HG02678 (cell line): ENCODE data around the gene C1orf122.

Source experiments
- ATAC-seq: cut with Tn5 transposase; IDR thresholded peaks from one replicate; pipeline ENCODE4 v1.9.1; 2021; ENCODE audit warnings: mild to moderate bottlenecking, moderate library complexity; ENCODE audit not compliant: unreplicated experiment

C1orf122 gene

GRCh38 chr1:37844536-37844935 is 36.9 kb downstream of the C1orf122 start:
- no peak for ATAC-seq

- no peak for ATAC-seq
Measured at GRCh38 chr1:37845049-37845646, 37.6 kb downstream of the C1orf122 start.

- ATAC-seq, result no peak
Measured at GRCh38 chr1:37845786-37846185, 38.2 kb downstream of the C1orf122 start.

DNA sequence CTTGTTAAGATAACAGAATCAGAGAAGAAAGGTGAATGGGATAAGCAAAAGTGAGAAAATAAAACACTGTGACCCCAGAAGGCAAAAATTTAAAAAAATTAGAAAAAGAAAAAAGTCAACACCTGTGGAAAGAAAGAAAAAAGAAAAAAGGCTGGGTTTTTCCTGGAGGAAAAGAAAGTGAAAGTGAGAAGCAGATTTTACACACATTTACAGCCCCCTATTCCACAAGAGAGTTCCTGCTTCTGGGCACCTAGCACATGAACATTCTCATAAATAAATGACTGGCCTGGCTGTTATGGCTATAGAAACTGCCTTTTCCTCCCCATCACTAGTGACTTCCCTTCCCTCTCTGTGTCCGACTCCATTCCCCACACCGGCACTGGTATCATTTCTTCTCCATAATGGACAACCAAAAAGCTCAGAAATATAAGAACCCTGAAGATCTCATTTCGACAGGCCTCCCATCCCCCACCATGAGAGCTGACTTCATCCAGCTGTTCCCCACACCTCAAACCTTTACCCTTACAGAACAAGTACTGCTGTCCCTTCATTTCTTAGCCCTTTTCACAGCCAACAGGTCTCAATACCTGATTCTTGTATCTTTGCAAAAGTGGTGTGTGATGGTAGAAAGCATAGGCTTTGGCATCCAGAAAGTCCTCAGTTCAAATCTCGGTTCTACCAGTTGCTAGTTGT is 39.2 kb downstream of the C1orf122 start:
- ATAC-seq, result no peak

DNA sequence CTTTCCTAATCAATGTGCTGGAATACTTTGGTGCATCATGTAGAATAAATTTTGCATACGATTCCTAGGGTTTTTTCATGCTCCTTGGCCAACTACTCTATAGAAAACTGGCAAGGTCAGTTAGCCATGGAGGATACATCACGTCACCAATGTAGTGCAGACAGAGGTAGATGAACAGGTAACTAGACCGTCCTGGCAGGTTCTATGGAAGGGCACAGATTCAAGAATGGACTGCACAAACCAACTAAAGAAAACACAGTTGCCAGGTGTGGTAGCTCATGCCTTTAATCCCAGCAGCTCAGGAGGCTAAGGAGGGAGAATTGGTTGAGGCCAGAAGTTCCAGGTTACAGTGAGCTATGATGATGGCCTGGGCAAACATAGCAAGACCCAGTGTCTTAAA is 41.9 kb downstream of the C1orf122 start:
- no peak for ATAC-seq

GRCh38 chr1:37850352-37850955 is 42.9 kb downstream of the C1orf122 start:
- ATAC-seq, result no peak

- no peak for ATAC-seq
Measured at GRCh38 chr1:37851262-37851661, 43.7 kb downstream of the C1orf122 start.

- no peak for ATAC-seq
Measured at GRCh38 chr1:37851782-37852210, 44.2 kb downstream of the C1orf122 start.

- ATAC-seq, result no peak
Measured at GRCh38 chr1:37853157-37853556, 45.6 kb downstream of the C1orf122 start.

- no peak for ATAC-seq
Measured at GRCh38 chr1:37854406-37854805, 46.8 kb downstream of the C1orf122 start.
